Endothelial cell of umbilical vein (primary cell): ENCODE data around the gene SCAI. TPM values are rescaled to one million over a fixed set of nuclear protein-coding genes. Genes with fewer than 3 reads are reported as not detected.

Source experiments
- BruUV-seq: library from RNA; stranded (reverse); fragments of 400-500 nt; replicated peaks from 2 replicates; lab custom pipeline; 2021; lab: Mats Ljungman, UMichigan
- CTCF ChIA-PET: fragments of 300-600, 350-600 bp; sonication (Branson Sonifier 250); formaldehyde crosslinking; loops from one replicate; lab custom pipeline; 2021; ENCODE audit warnings: antibody characterized with exemption, inconsistent platforms; lab: Charles Lee
- POLR2A ChIA-PET: fragments of 300-600, 350-600 bp; sonication (Branson Sonifier 250); formaldehyde crosslinking; loops from one replicate; lab custom pipeline; 2021; ENCODE audit warnings: antibody characterized with exemption, inconsistent platforms; lab: Charles Lee
- DNase-seq: peaks from one replicate; pipeline ENCODE4 v3.0.0-alpha.2; 2011; ENCODE audit warnings: low read depth, low spot score
- FAIRE-seq: peaks from 2 replicates; lab custom pipeline; 2011; peaks lifted over from hg19 to GRCh38; lab: Jason Lieb, UNC
- H2AFZ ChIP-seq: 2 replicates; pipeline ENCODE4 v1.6.0; 2012; ENCODE audit warnings: low read depth, low read length, control low read depth, inconsistent platforms
- H3K27ac ChIP-seq: 2 replicates; pipeline ENCODE4 v1.5.1; 2011; ENCODE audit warnings: low read depth, mild to moderate bottlenecking, control low read depth, low read length, moderate library complexity; ENCODE audit not compliant: insufficient read depth
- H3K27me3 ChIP-seq, 2 experiments: 2 replicates each; pipeline versions ENCODE4 v1.6.0 to v1.6.1; 2011; ENCODE audit warnings: low read length in 2 of 2, mixed read lengths in 1 of 2; ENCODE audit not compliant: control insufficient read depth in 2 of 2, insufficient read depth in 2 of 2
- H3K36me3 ChIP-seq, 2 experiments: 2 replicates in 1 of 2; 3 replicates in 1 of 2; pipeline ENCODE4 v1.5.1; 2011; ENCODE audit warnings: low read length in 2 of 2, mild to moderate bottlenecking in 1 of 2, moderate library complexity in 1 of 2; ENCODE audit not compliant: control insufficient read depth in 2 of 2, insufficient read depth in 2 of 2; ENCODE audit errors: extremely low read depth in 1 of 2
- H3K4me1 ChIP-seq: 3 replicates; pipeline ENCODE4 v1.5.1; 2011; ENCODE audit warnings: mild to moderate bottlenecking, low read length; ENCODE audit not compliant: control insufficient read depth, insufficient read depth; ENCODE audit errors: extremely low read depth
- H3K4me2 ChIP-seq: 2 replicates; pipeline ENCODE4 v1.6.1; 2011; ENCODE audit warnings: low read length, control low read depth, mixed read lengths; ENCODE audit not compliant: insufficient read depth
- H3K4me3 ChIP-seq, 3 experiments: fragments of 200-600 bp in 1 of 3; sonication (generic), shearing (Covaris generic) in 1 of 3; replicated peaks in 1 of 3; 2 replicates each; pipeline ENCODE4 v1.5.1; 2011 to 2016; ENCODE audit warnings: control low read depth in 3 of 3, low read length in 3 of 3, mild to moderate bottlenecking in 2 of 3, inconsistent platforms in 1 of 3, low read depth in 1 of 3, moderate library complexity in 1 of 3; ENCODE audit not compliant: insufficient read depth in 1 of 3
- H3K79me2 ChIP-seq: 2 replicates; pipeline ENCODE4 v1.6.0; 2012; ENCODE audit warnings: low read length, inconsistent platforms; ENCODE audit not compliant: control insufficient read depth, insufficient read depth
- H3K9ac ChIP-seq: replicated peaks from 2 replicates; pipeline ENCODE3; 2011; ENCODE audit warnings: low read length, control low read depth; ENCODE audit not compliant: insufficient read depth; ENCODE audit errors: extremely low read depth
- H3K9me1 ChIP-seq: replicated peaks from 3 replicates; pipeline ENCODE4 v1.6.0; 2011; ENCODE audit warnings: mild to moderate bottlenecking, low read length; ENCODE audit not compliant: control insufficient read depth, insufficient read depth; ENCODE audit errors: extremely low read depth
- H3K9me3 ChIP-seq: replicated peaks from 2 replicates; pipeline ENCODE4 v1.5.1; 2012; ENCODE audit warnings: low read length, inconsistent platforms; ENCODE audit not compliant: control insufficient read depth, insufficient read depth
- H4K20me1 ChIP-seq: replicated peaks from 2 replicates; pipeline ENCODE3; 2011; ENCODE audit warnings: mild to moderate bottlenecking, low read length; ENCODE audit not compliant: control insufficient read depth, insufficient read depth; ENCODE audit errors: extremely low read depth
- CTCF ChIP-seq, 2 donors: IDR thresholded peaks; 1 replicate in 1 of 2; 2 replicates in 1 of 2; pipeline ENCODE4 v1.5.1; 2011; ENCODE audit warnings: low read length in 2 of 2, mild to moderate bottlenecking in 2 of 2, moderate library complexity in 2 of 2, control low read depth in 1 of 2, inconsistent platforms in 1 of 2, low read depth in 1 of 2; ENCODE audit not compliant: insufficient read depth in 1 of 2; ENCODE audit errors: extremely low read depth in 1 of 2
- EZH2 ChIP-seq: IDR thresholded peaks from 2 replicates; pipeline ENCODE4 v1.6.1; 2012; ENCODE audit warnings: borderline replicate concordance, low read depth, mild to moderate bottlenecking, moderate library complexity, low read length, inconsistent platforms; ENCODE audit not compliant: severe bottlenecking
- FOS ChIP-seq: IDR thresholded peaks from 2 replicates; pipeline ENCODE4 v1.6.1; 2011; ENCODE audit warnings: mild to moderate bottlenecking, low read length, moderate library complexity, borderline replicate concordance; ENCODE audit not compliant: insufficient read depth
- GATA2 ChIP-seq: IDR thresholded peaks from 2 replicates; pipeline ENCODE4 v1.7.0; 2011; ENCODE audit warnings: low read depth, mild to moderate bottlenecking, moderate library complexity, mixed read lengths, low read length; ENCODE audit not compliant: insufficient read length, insufficient read depth
- JUN ChIP-seq: IDR thresholded peaks from 2 replicates; pipeline ENCODE4 v1.6.1; 2011; ENCODE audit warnings: borderline replicate concordance, low read depth; ENCODE audit not compliant: insufficient read length, insufficient read depth
- MYC ChIP-seq: IDR thresholded peaks from one replicate; pipeline ENCODE4 v1.6.1; 2011; ENCODE audit warnings: mild to moderate bottlenecking, low read depth, low read length
- POLR2A ChIP-seq: IDR thresholded peaks from 2 replicates; pipeline ENCODE4 v1.6.1; 2012; ENCODE audit warnings: low read depth, mild to moderate bottlenecking, control low read depth, low read length
- POLR2AphosphoS5 ChIP-seq: IDR thresholded peaks from 2 replicates; pipeline ENCODE4 v1.6.1; 2012; ENCODE audit warnings: low read depth, mild to moderate bottlenecking, control low read depth, low read length, moderate library complexity; ENCODE audit not compliant: insufficient read depth
- dilution Hi-C: fragments of 300-500 bp; cut with MboI; formaldehyde crosslinking; loops from one replicate; pipeline ENCODE4 v1.15.0; 2019; ENCODE audit warnings: low sequenced_read_pairs; ENCODE audit not compliant: extremely low pct_ligation_motif_present
- intact Hi-C: fragments of 100-400 bp; cut with micrococcal nuclease; formaldehyde crosslinking; loops from one replicate; pipeline ENCODE4 v1.10.0; 2022
- polyA plus RNA-seq, 4 experiments: library from polyadenylated mRNA; depleted of rRNA in 3 of 4; stranded (reverse) in 3 of 4; unstranded in 1 of 4; fragments of >200 nt; gene quantifications; 2 replicates each; pipeline versions ENCODE4 v1.2.1 to v1.2.3, GENCODE V29; 2011 to 2012; ENCODE audit warnings: missing spikeins in 1 of 4
- total RNA-seq: library from RNA; stranded (reverse); gene quantifications from 2 replicates; pipeline ENCODE4 v1.2.3, GENCODE V29; 2021

Gene SCAI
- total and polyA plus RNA-seq, 2 donors (not counting 3 experiments of a cell fraction or from before 2014, with no cell fraction given) = 2.0 to 9.3 TPM

GRCh38 chr9:125156551-125156950 is 13.2 kb upstream of the SCAI start:
- no peak overlapping the region for H2AFZ ChIP-seq
- no peak for FAIRE-seq
- intact Hi-C loops = no loop called here
- ChIA-PET CTCF (interaction anchor here (1.4 kb wide), 1 partner anchor 9 kb away, joined by 5 read pairs; no protein-coding TSS in a partner anchor), POLR2A (no interaction called here)
- dilution Hi-C loops = no loop called here
- peaks cover 7 to 8% of the 10 kb centered on the region in 2 experiments for H3K36me3 ChIP-seq
- no peak overlapping the region for H3K9ac ChIP-seq
- H3K27ac ChIP-seq = no peak overlapping the region
- H3K4me2 ChIP-seq = no peak overlapping the region
- no peak for DNase-seq
- no peak for TF ChIP-seq MYC
- TF ChIP-seq CTCF (IDR thresholded peaks at IDR 0.05; ENCODE audit: extremely low read depth in 1 of 2, insufficient read depth in 1 of 2, low read depth in 1 of 2, low read length in 2 of 2) = no peak
- no peak for TF ChIP-seq POLR2AphosphoS5
- no peak for TF ChIP-seq POLR2A
- TF ChIP-seq EZH2 = no peak
- TF ChIP-seq JUN = no peak
- TF ChIP-seq GATA2 = no peak
- no peak for TF ChIP-seq FOS
- no TSS peak for BruUV-seq
- H3K4me3 ChIP-seq = no peak overlapping the region
- no peaks in the 10 kb centered on the region for H3K4me1 ChIP-seq
- H3K79me2 ChIP-seq = peaks cover 9% of the 10 kb centered on the region
- no peaks in the 10 kb centered on the region for H3K27me3 ChIP-seq
- no peaks in the 10 kb centered on the region for H3K9me3 ChIP-seq
- no peaks in the 10 kb centered on the region for H4K20me1 ChIP-seq
- no peaks in the 10 kb centered on the region for H3K9me1 ChIP-seq
